ENCODE measurements around the gene ETF1. TPM values are rescaled to one million over a fixed set of nuclear protein-coding genes. Genes with fewer than 3 reads are reported as not detected.

The ETF1 gene
- total RNA-seq, 4 donors from 2014 or later, result 39.8 to 66.6 (median 54.1) TPM

DNA sequence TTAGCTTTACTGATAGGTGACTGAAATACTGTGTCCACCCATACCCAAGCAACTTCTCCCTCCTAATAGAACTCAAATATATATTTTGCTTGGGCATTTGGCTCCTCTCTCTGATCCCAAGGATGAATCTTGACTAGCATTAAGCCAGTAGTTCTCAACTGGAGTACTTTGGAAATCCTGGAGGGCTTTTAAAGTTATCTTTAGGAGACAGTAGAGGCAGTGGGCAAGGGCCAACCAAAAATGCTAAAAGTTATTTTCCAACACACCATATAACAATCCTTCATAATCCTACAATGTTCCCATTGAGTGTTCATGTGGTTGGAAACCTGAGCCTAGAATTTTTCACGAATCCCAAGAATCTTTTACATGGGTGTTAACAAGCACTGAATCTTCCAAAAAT lies 11.1 kb upstream of the ETF1 start:
- no peaks in the 10 kb centered on the region for H3K4me1 ChIP-seq
- WGBS, 2 donors (ENCODE audit: low coverage in 1 of 2), result 80% methylated on average over 1 of the region's 1 CpG; no CpG with 5 or more reads in 1 of the 2 donors
- intact Hi-C loops (cut with DNase I; ENCODE audit: low total_unique reads), result no loop called here
- no peak overlapping the region for H3K27ac ChIP-seq
- H3K36me3 ChIP-seq, result peaks cover 0 to 51% (median 24%) of the 10 kb centered on the region in 4 donors
- in situ Hi-C loops (cut with MboI; ENCODE audit: low pct_ligation_motif_present in 1 of 4, low pct_unique_long_range_greater_than_20kb in 1 of 4, low sequenced_read_pairs in 3 of 4), result no loop called here
- no peak for DNase-seq
- no peak overlapping the region for H3K4me3 ChIP-seq
- no peaks in the 10 kb centered on the region for H3K9me3 ChIP-seq
- H3K27me3 ChIP-seq, result no peaks in the 10 kb centered on the region
- TF ChIP-seq CTCF (IDR thresholded peaks at IDR 0.05), result no peak
- TF ChIP-seq EP300 (IDR thresholded peaks at IDR 0.05; ENCODE audit: low read depth), result no peak
- TF ChIP-seq POLR2A (IDR thresholded peaks at IDR 0.05), result no peak
- no peak for TF ChIP-seq POLR2AphosphoS5 (IDR thresholded peaks at IDR 0.05)

GRCh38 chr5:138553437-138554095 lies 10.5 kb upstream of the ETF1 start:
- no peak for DNase-seq
- no peak for TF ChIP-seq CTCF (IDR thresholded peaks at IDR 0.05)
- no peak for TF ChIP-seq POLR2A (IDR thresholded peaks at IDR 0.05)
- no peak for TF ChIP-seq EP300 (IDR thresholded peaks at IDR 0.05; ENCODE audit: low read depth)
- in situ Hi-C loops (cut with MboI; ENCODE audit: low pct_ligation_motif_present in 1 of 4, low pct_unique_long_range_greater_than_20kb in 1 of 4, low sequenced_read_pairs in 3 of 4) (no loop called here), intact Hi-C loops (cut with DNase I; ENCODE audit: low total_unique reads) (no loop called here)
- Histone ChIP-seq H3K27me3 (no peaks in the 10 kb centered on the region), H3K9me3 (no peaks in the 10 kb centered on the region), H3K27ac (no peak overlapping the region), H3K4me1 (no peaks in the 10 kb centered on the region), H3K4me3 (no peak overlapping the region), H3K36me3 (peaks cover 0 to 46% (median 21%) of the 10 kb centered on the region in 4 donors)
- WGBS, 2 donors (ENCODE audit: low coverage in 1 of 2), result 79 to 82% methylated on average over 3 to 5 of the region's 5 CpGs

DNA sequence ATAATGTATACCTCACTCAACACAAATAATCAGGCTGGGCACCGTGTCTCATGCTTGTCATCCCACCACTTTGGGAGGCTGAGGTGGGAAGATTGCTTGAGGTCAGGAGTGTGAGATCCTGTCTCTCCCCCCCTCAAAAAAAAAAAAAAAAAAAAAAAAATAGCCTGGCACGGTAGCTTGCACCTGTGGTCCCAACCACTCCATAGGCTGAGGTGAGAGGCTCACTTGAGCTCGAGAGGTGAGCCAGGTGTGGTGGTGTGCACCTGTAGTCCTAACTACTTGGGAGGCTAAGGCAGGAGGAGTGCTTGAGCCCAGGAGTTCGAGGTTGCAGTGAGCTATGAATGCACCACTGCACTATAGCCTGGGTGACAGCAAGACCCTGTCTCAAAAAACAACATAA lies 9.6 kb upstream of the ETF1 start:
- intact Hi-C loops (cut with DNase I; ENCODE audit: low total_unique reads), result no loop called here
- Histone ChIP-seq H3K9me3 (no peaks in the 10 kb centered on the region), H3K27ac (no peak overlapping the region), H3K36me3 (peaks cover 0 to 36% (median 16%) of the 10 kb centered on the region in 4 donors), H3K4me1 (peaks cover 0 to 8% (median 3%) of the 10 kb centered on the region in 4 donors), H3K27me3 (no peaks in the 10 kb centered on the region), H3K4me3 (no peak overlapping the region)
- in situ Hi-C loops (cut with MboI; ENCODE audit: low pct_ligation_motif_present in 1 of 4, low pct_unique_long_range_greater_than_20kb in 1 of 4, low sequenced_read_pairs in 3 of 4), result no loop called here
- 83 to 89% methylated on average over 3 to 4 of the region's 4 CpGs for WGBS, 2 donors (ENCODE audit: low coverage in 1 of 2)
- TF ChIP-seq CTCF (IDR thresholded peaks at IDR 0.05) (no peak), EP300 (IDR thresholded peaks at IDR 0.05; ENCODE audit: low read depth) (no peak)
- no peak for DNase-seq

DNA sequence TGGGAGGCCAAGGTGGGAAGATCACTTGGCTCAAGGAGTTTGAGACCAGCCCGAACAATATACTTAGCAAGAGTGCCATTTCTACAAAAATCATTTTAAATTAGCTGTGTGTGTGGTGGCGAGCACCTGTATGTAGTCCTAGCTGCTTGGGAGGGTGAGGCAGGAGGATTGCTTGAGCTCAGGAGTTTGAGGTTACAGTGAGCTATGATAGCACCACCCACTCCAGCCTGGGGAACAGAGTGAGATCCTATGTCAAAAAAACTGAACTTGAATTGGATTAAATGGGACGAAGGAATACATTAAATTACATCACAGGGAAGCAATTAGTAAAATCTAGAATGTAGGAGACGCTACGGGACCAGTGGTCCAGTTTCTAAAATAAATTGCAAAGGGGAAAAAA lies 6.4 kb upstream of the ETF1 start:
- in situ Hi-C loops (cut with MboI; ENCODE audit: low pct_ligation_motif_present in 1 of 4, low pct_unique_long_range_greater_than_20kb in 1 of 4, low sequenced_read_pairs in 3 of 4) (loop anchor here in 1 of 4 donors (25.0 kb wide), 1 partner anchor 362 kb away; the partner anchor contains the start of genes BRD8 and KIF20A), intact Hi-C loops (cut with DNase I; ENCODE audit: low total_unique reads) (no loop called here)
- peaks cover 0 to 7% (median 0%) of the 10 kb centered on the region in 4 donors for H3K36me3 ChIP-seq
- no peaks in the 10 kb centered on the region for H3K9me3 ChIP-seq
- 94 to 100% methylated on average over 4 to 5 of the region's 5 CpGs for whole genome bisulfite sequencing, 2 donors (ENCODE audit: low coverage in 1 of 2)
- no peak overlapping the region for H3K4me3 ChIP-seq
- no peak for DNase-seq
- peaks cover 13 to 39% (median 16%) of the 10 kb centered on the region in 4 donors for H3K4me1 ChIP-seq
- TF ChIP-seq EP300 (IDR thresholded peaks at IDR 0.05; ENCODE audit: low read depth) (no peak), CTCF (IDR thresholded peaks at IDR 0.05) (no peak), POLR2A (IDR thresholded peaks at IDR 0.05) (no peak), POLR2AphosphoS5 (IDR thresholded peaks at IDR 0.05) (no peak)
- no peak overlapping the region for H3K27ac ChIP-seq
- H3K27me3 ChIP-seq, result no peaks in the 10 kb centered on the region
